Activated naive CD8-positive, alpha-beta T cell treated with anti-CD3 and anti-CD28 coated beads for 36 hours (primary cell): Measurements from ENCODE around the gene CDHR2. TPM values are rescaled to one million over a fixed set of nuclear protein-coding genes. Genes with fewer than 3 reads are reported as not detected.

ENCODE experiments used
- DNase-seq: peaks from one replicate; pipeline ENCODE4 v3.0.0; 2021
- H3K27ac Mint-ChIP-seq: one replicate; pipeline ENCODE4 v1.8.0; 2022; ENCODE audit warnings: mild to moderate bottlenecking, moderate library complexity, mixed read lengths
- H3K27me3 Mint-ChIP-seq: one replicate; pipeline ENCODE4 v1.8.0; 2022; ENCODE audit warnings: mild to moderate bottlenecking, mixed read lengths
- H3K36me3 Mint-ChIP-seq: one replicate; pipeline ENCODE4 v1.8.0; 2021; ENCODE audit warnings: mild to moderate bottlenecking, mixed read lengths
- H3K4me1 Mint-ChIP-seq: one replicate; pipeline ENCODE4 v1.8.0; 2021; ENCODE audit warnings: mixed read lengths
- H3K4me3 Mint-ChIP-seq: one replicate; pipeline ENCODE4 v1.8.0; 2022; ENCODE audit warnings: mild to moderate bottlenecking, moderate library complexity, mixed read lengths
- H3K9me3 Mint-ChIP-seq: one replicate; pipeline ENCODE4 v1.8.0; 2022; ENCODE audit warnings: mixed read lengths
- total RNA-seq, 2 experiments: library from RNA; stranded (reverse); gene quantifications; one replicate each; pipeline ENCODE4 v1.2.3, GENCODE V29; 2021

Gene CDHR2
- total RNA-seq, 2 experiments from 2014 or later = 0.31 to 0.44 TPM

GRCh38 chr5:176603091-176603490 is 53.9 kb downstream of the CDHR2 start:
- H3K4me3 Mint-ChIP-seq = no peak overlapping the region
- no peak for DNase-seq
- no peaks in the 10 kb centered on the region for H3K9me3 Mint-ChIP-seq
- no peaks in the 10 kb centered on the region for H3K36me3 Mint-ChIP-seq
- H3K27ac Mint-ChIP-seq = no peak overlapping the region
- H3K4me1 Mint-ChIP-seq = peaks cover 5% of the 10 kb centered on the region
- peaks cover 16% of the 10 kb centered on the region for H3K27me3 Mint-ChIP-seq

- Mint-ChIP-seq H3K27me3 (peaks cover 25% of the 10 kb centered on the region), H3K9me3 (no peaks in the 10 kb centered on the region), H3K36me3 (no peaks in the 10 kb centered on the region), H3K27ac (no peak overlapping the region), H3K4me3 (no peak overlapping the region), H3K4me1 (peaks cover 9% of the 10 kb centered on the region)
- no peak for DNase-seq
These were observed 56.9 kb downstream of the CDHR2 start for GRCh38 chr5:176606032-176606431.

GRCh38 chr5:176606875-176607274 is 57.7 kb downstream of the CDHR2 start:
- H3K4me3 Mint-ChIP-seq = no peak overlapping the region
- peaks cover 31% of the 10 kb centered on the region for H3K27me3 Mint-ChIP-seq
- H3K36me3 Mint-ChIP-seq = no peaks in the 10 kb centered on the region
- peaks cover 9% of the 10 kb centered on the region for H3K4me1 Mint-ChIP-seq
- DNase-seq = no peak
- H3K27ac Mint-ChIP-seq = no peak overlapping the region
- no peaks in the 10 kb centered on the region for H3K9me3 Mint-ChIP-seq

- H3K9me3 Mint-ChIP-seq = no peaks in the 10 kb centered on the region
- no peak for DNase-seq
- no peak overlapping the region for H3K27ac Mint-ChIP-seq
- peaks cover 9% of the 10 kb centered on the region for H3K4me1 Mint-ChIP-seq
- H3K36me3 Mint-ChIP-seq = no peaks in the 10 kb centered on the region
- peaks cover 37% of the 10 kb centered on the region for H3K27me3 Mint-ChIP-seq
- H3K4me3 Mint-ChIP-seq = no peak overlapping the region
These were observed 59.1 kb downstream of the CDHR2 start for GRCh38 chr5:176608142-176608705.

- peaks cover 36% of the 10 kb centered on the region for H3K27me3 Mint-ChIP-seq
- H3K4me1 Mint-ChIP-seq = peaks cover 9% of the 10 kb centered on the region
- peak overlapping the region; percentile 12 for H3K27ac Mint-ChIP-seq
- H3K4me3 Mint-ChIP-seq = peak overlapping the region; percentile 86
- no peaks in the 10 kb centered on the region for H3K9me3 Mint-ChIP-seq
- no peaks in the 10 kb centered on the region for H3K36me3 Mint-ChIP-seq
- DNase-seq = no peak
These were observed 60.0 kb downstream of the CDHR2 start for GRCh38 chr5:176608937-176609723.

GRCh38 chr5:176609724-176610434 is 60.7 kb downstream of the CDHR2 start, which contains the start of gene GPRIN1:
TSS of gene GPRIN1 (minus strand) at chr5:176610156. CDS start at chr5:176599834, 10,322 bp downstream.
- H3K27me3 Mint-ChIP-seq = peaks cover 36% of the 10 kb centered on the region
- no peaks in the 10 kb centered on the region for H3K36me3 Mint-ChIP-seq
- no peaks in the 10 kb centered on the region for H3K9me3 Mint-ChIP-seq
- peak; percentile 78 for DNase-seq
- peak within 1 kb of the TSS; percentile 12 for H3K27ac Mint-ChIP-seq
- H3K4me1 Mint-ChIP-seq = peaks cover 9% of the 10 kb centered on the region
- H3K4me3 Mint-ChIP-seq = peak within 1 kb of the TSS; percentile 86

GRCh38 chr5:176610435-176610773 is 61.3 kb downstream of the CDHR2 start:
- DNase-seq = no peak
- no peak overlapping the region for H3K27ac Mint-ChIP-seq
- no peaks in the 10 kb centered on the region for H3K36me3 Mint-ChIP-seq

GRCh38 chr5:176611435-176611834 is 62.3 kb downstream of the CDHR2 start:
- DNase-seq = peak; percentile 55
- no peak overlapping the region for H3K27ac Mint-ChIP-seq
- no peaks in the 10 kb centered on the region for H3K9me3 Mint-ChIP-seq
- H3K4me3 Mint-ChIP-seq = no peak overlapping the region
- peaks cover 50% of the 10 kb centered on the region for H3K27me3 Mint-ChIP-seq
- peaks cover 9% of the 10 kb centered on the region for H3K4me1 Mint-ChIP-seq
- no peaks in the 10 kb centered on the region for H3K36me3 Mint-ChIP-seq

More at GRCh38 chr5:176610435-176610773, 61.3 kb downstream of the CDHR2 start:
- Mint-ChIP-seq H3K4me1 (peaks cover 9% of the 10 kb centered on the region), H3K9me3 (no peaks in the 10 kb centered on the region), H3K27me3 (peaks cover 40% of the 10 kb centered on the region), H3K4me3 (peak overlapping the region; percentile 68)

GRCh38 chr5:176612008-176612407 is 62.9 kb downstream of the CDHR2 start:
- Mint-ChIP-seq H3K4me3 (no peak overlapping the region), H3K27me3 (peaks cover 56% of the 10 kb centered on the region), H3K4me1 (peaks cover 9% of the 10 kb centered on the region), H3K27ac (no peak overlapping the region), H3K9me3 (no peaks in the 10 kb centered on the region), H3K36me3 (no peaks in the 10 kb centered on the region)
- DNase-seq = no peak

GRCh38 chr5:176612855-176613254 is 63.7 kb downstream of the CDHR2 start:
- Mint-ChIP-seq H3K36me3 (no peaks in the 10 kb centered on the region), H3K4me3 (no peak overlapping the region), H3K27me3 (peaks cover 61% of the 10 kb centered on the region), H3K9me3 (no peaks in the 10 kb centered on the region), H3K27ac (no peak overlapping the region), H3K4me1 (peaks cover 9% of the 10 kb centered on the region)
- DNase-seq = no peak

DNA sequence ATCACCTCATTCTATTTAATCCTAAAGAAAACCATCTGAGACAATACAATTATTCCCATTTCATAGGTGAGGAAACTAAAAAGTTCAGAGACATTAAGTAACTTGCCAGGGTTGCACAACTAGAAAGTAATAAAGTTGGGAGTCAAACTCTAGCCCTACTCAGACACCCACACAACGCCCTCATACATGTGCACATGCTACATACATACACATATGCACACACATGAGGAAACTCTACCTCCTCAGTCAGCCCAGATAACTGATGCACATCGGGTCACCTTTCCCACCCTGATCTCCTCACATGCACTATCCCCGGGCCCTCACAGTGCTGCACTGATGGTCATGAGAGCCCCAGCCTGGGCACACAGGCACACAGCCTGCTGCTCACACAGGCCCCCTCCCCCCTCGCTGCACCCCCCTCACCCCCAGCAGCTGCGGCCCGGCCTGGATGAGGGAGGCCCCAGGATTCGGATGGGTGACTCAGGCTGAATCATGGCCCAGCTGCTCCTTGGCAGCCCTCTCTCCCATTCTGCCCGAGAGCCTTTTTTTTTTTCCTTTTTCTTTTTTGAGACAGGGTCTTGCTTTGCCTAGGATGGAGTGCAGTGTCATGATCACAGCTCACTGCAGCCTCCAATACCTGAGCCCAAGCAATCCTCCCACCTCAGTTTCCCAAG is 65.8 kb downstream of the CDHR2 start:
- H3K36me3 Mint-ChIP-seq = no peaks in the 10 kb centered on the region
- DNase-seq = no peak
- H3K4me1 Mint-ChIP-seq = peaks cover 5% of the 10 kb centered on the region
- H3K9me3 Mint-ChIP-seq = no peaks in the 10 kb centered on the region
- no peak overlapping the region for H3K4me3 Mint-ChIP-seq
- no peak overlapping the region for H3K27ac Mint-ChIP-seq
- peaks cover 66% of the 10 kb centered on the region for H3K27me3 Mint-ChIP-seq

DNA sequence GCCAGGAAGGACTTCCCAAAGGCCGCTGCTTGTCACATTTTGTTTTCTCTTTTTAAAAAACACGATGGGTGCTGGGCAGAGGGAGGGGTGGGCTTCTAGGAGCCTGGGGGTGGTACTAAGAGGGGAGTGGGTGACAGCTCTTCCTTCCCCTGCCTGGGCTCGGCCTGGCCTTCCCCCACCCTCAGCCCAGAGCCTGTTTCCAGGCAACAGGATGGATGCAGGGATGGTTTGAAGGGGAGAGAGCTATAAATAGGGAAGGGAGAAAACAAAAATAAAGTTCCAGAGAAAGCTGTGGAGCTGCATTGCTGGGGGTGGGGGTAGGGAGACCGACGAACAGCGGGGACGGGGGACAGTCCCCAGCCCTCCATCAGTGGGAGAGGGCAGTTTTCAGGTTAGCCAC is 67.4 kb downstream of the CDHR2 start:
- Mint-ChIP-seq H3K27me3 (peaks cover 74% of the 10 kb centered on the region), H3K4me3 (no peak overlapping the region), H3K36me3 (no peaks in the 10 kb centered on the region), H3K27ac (no peak overlapping the region), H3K9me3 (no peaks in the 10 kb centered on the region), H3K4me1 (peaks cover 8% of the 10 kb centered on the region)
- no peak for DNase-seq

GRCh38 chr5:176618783-176619182 is 69.6 kb downstream of the CDHR2 start:
- no peaks in the 10 kb centered on the region for H3K9me3 Mint-ChIP-seq
- DNase-seq = no peak
- H3K27ac Mint-ChIP-seq = no peak overlapping the region
- peaks cover 8% of the 10 kb centered on the region for H3K4me1 Mint-ChIP-seq
- no peak overlapping the region for H3K4me3 Mint-ChIP-seq
- peaks cover 69% of the 10 kb centered on the region for H3K27me3 Mint-ChIP-seq
- H3K36me3 Mint-ChIP-seq = no peaks in the 10 kb centered on the region

DNA sequence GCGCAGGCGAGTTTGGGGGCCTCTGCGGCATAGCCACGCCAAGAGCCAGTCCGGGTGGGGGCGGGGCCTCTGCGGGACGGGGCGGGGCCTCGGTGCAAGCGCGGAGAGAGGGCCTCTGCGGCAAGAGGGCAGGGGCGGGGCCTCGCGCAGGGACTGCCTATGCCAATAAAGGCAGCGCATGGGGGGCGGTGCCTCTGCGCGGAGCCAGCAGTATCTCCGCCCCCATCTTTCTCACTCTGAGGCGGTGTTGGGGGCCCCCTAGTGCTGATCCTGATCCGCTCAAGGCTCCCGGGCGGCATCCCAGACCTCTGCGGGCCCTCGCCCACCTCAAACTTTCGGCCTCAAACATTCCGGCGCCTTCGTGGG is 70.0 kb downstream of the CDHR2 start:
- H3K9me3 Mint-ChIP-seq = no peaks in the 10 kb centered on the region
- H3K27me3 Mint-ChIP-seq = peaks cover 70% of the 10 kb centered on the region
- H3K36me3 Mint-ChIP-seq = no peaks in the 10 kb centered on the region
- H3K4me3 Mint-ChIP-seq = no peak overlapping the region
- peaks cover 8% of the 10 kb centered on the region for H3K4me1 Mint-ChIP-seq
- DNase-seq = peak; percentile 90
- no peak overlapping the region for H3K27ac Mint-ChIP-seq
